HG03280 (cell line): ENCODE data around the gene SLFN11.
"Not testable (repeated sequence)": the region's sequence is repeated elsewhere in the genome, so short reads cannot be mapped to it uniquely, and the experiment has no call there.

Experiments used
- ATAC-seq: cut with Tn5 transposase; IDR thresholded peaks from one replicate; pipeline ENCODE4 v1.9.1; 2021; ENCODE audit warnings: mild to moderate bottlenecking, moderate library complexity; ENCODE audit not compliant: unreplicated experiment

SLFN11 gene

GRCh38 chr17:35312346-35312745, 61.1 kb downstream of the SLFN11 start:
- ATAC-seq, result no peak

- not testable (repeated sequence) for ATAC-seq
Measured at GRCh38 chr17:35309345-35309744, 64.1 kb downstream of the SLFN11 start.
